Body of pancreas (tissue), 4 donors: ENCODE measurements around the gene KCNAB1. TPM values are rescaled to one million over a fixed set of nuclear protein-coding genes. Genes with fewer than 3 reads are reported as not detected.
"Not testable (repeated sequence)": the region's sequence is repeated elsewhere in the genome, so short reads cannot be mapped to it uniquely, and the experiment has no call there.

Source experiments
- ATAC-seq: fragments of 150-250 bp; one replicate; pipeline ENCODE4 v1.9.1; 2016
- DNase-seq, 4 donors: peaks; one replicate each; pipeline ENCODE4 v3.0.0-alpha.2; 2019
- H3K27ac ChIP-seq, 4 donors: fragments of 200-600 bp; sonication (generic); 1 replicate in 3 of 4; 2 replicates in 1 of 4; pipeline versions ENCODE4 v1.5.1 to v1.6.1; 2016 to 2019; ENCODE audit warnings: mild to moderate bottlenecking in 1 of 4, mixed read lengths in 1 of 4, moderate library complexity in 1 of 4
- H3K27me3 ChIP-seq, 2 donors: fragments of 200-600 bp; sonication (generic); one replicate each; pipeline ENCODE4 v1.6.0; 2016; ENCODE audit warnings: mild to moderate bottlenecking in 1 of 2
- H3K36me3 ChIP-seq, 2 donors: fragments of 200-600 bp; sonication (generic); replicated peaks in 1 of 2; 2 replicates each; pipeline ENCODE4 v1.5.1; 2016; ENCODE audit warnings: low read depth in 2 of 2; ENCODE audit not compliant: insufficient read depth in 1 of 2
- H3K4me1 ChIP-seq: fragments of 200-600 bp; sonication (generic); one replicate; pipeline ENCODE4 v1.6.0; 2016
- H3K4me3 ChIP-seq, 2 donors: fragments of 200-600 bp; sonication (generic); 1 replicate in 1 of 2; 2 replicates in 1 of 2; pipeline ENCODE4 v1.5.1; 2016 to 2019
- H3K9me3 ChIP-seq, 3 donors: fragments of 200-600 bp; sonication (generic); 1 replicate in 2 of 3; 2 replicates in 1 of 3; pipeline ENCODE4 v1.5.1; 2016
- CTCF ChIP-seq, 7 experiments: fragments of 450-650 bp in 4 of 7; fragments of 200-600 bp in 3 of 7; sonication (generic) in 3 of 7; IDR thresholded peaks; one replicate each; pipeline ENCODE4 v1.5.1; 2016 to 2019; ENCODE audit warnings: antibody characterized with exemption in 7 of 7
- POLR2A ChIP-seq, 3 donors: fragments of 450-650 bp; IDR thresholded peaks; one replicate each; pipeline ENCODE4 v1.6.1; 2016; ENCODE audit warnings: antibody characterized with exemption in 3 of 3, mild to moderate bottlenecking in 2 of 3
- whole genome bisulfite sequencing, 2 donors: methylation state at CpG; one replicate each; pipeline ENCODE4 v1.1.5; 2017; 5-methylcytosine and 5-hydroxymethylcytosine counted together
- intact Hi-C: fragments of 100-400 bp; cut with DNase I; formaldehyde crosslinking; loops from one replicate; pipeline ENCODE4 v1.15.1; 2023
- total RNA-seq, 2 donors: library from RNA; depleted of rRNA; stranded (reverse); fragments of >200 nt; gene quantifications; one replicate each; pipeline ENCODE4 v1.1.0, GENCODE V29; 2016

KCNAB1 gene
- total RNA-seq, 2 donors from 2014 or later: 5.2 to 5.3 TPM

- intact Hi-C loops: no loop called here
Observed at GRCh38 chr3:156131241-156131640, 10.9 kb downstream of the KCNAB1 start.

GRCh38 chr3:156131799-156132198 lies 11.4 kb downstream of the KCNAB1 start:
- Histone ChIP-seq H3K36me3 (no peaks in the 10 kb centered on the region), H3K4me3 (no peak overlapping the region), H3K27ac (no peak overlapping the region), H3K27me3 (no peaks in the 10 kb centered on the region), H3K9me3 (no peaks in the 10 kb centered on the region), H3K4me1 (no peaks in the 10 kb centered on the region)
- no peak for ATAC-seq
- TF ChIP-seq POLR2A (IDR thresholded peaks at IDR 0.05) (no peak), CTCF (IDR thresholded peaks at IDR 0.05) (no peak)
- no peak for DNase-seq
- intact Hi-C loops: no loop called here

More at GRCh38 chr3:156131241-156131640, 10.9 kb downstream of the KCNAB1 start:
- Histone ChIP-seq H3K27me3 (no peaks in the 10 kb centered on the region), H3K36me3 (no peaks in the 10 kb centered on the region), H3K4me3 (no peak overlapping the region), H3K27ac (no peak overlapping the region), H3K4me1 (no peaks in the 10 kb centered on the region), H3K9me3 (no peaks in the 10 kb centered on the region)
- ATAC-seq (no peak), DNase-seq (no peak)
- TF ChIP-seq CTCF (IDR thresholded peaks at IDR 0.05): no peak
- TF ChIP-seq POLR2A (IDR thresholded peaks at IDR 0.05): no peak
- 54 to 70% methylated on average over 3 of the region's 3 CpGs for whole genome bisulfite sequencing, 2 donors

- no peak for ATAC-seq
- intact Hi-C loops: no loop called here
Observed at GRCh38 chr3:156132313-156132712, 11.9 kb downstream of the KCNAB1 start.

GRCh38 chr3:156133076-156133475 lies 12.7 kb downstream of the KCNAB1 start:
- no peaks in the 10 kb centered on the region for H3K9me3 ChIP-seq
- ATAC-seq (no peak), DNase-seq (no peak)
- no peak overlapping the region for H3K27ac ChIP-seq
- H3K4me1 ChIP-seq: no peaks in the 10 kb centered on the region
- no peaks in the 10 kb centered on the region for H3K27me3 ChIP-seq
- TF ChIP-seq POLR2A (IDR thresholded peaks at IDR 0.05) (no peak), CTCF (IDR thresholded peaks at IDR 0.05) (no peak)
- no peak overlapping the region for H3K4me3 ChIP-seq
- intact Hi-C loops: no loop called here
- H3K36me3 ChIP-seq: no peaks in the 10 kb centered on the region
- WGBS, 2 donors: 45 to 54% methylated on average over 1 of the region's 1 CpG

More at GRCh38 chr3:156132313-156132712, 11.9 kb downstream of the KCNAB1 start:
- no peaks in the 10 kb centered on the region for H3K36me3 ChIP-seq
- no peaks in the 10 kb centered on the region for H3K4me1 ChIP-seq
- H3K27ac ChIP-seq: no peak overlapping the region
- no peak for DNase-seq
- WGBS, 2 donors: 29 to 69% methylated on average over 1 of the region's 1 CpG
- no peaks in the 10 kb centered on the region for H3K27me3 ChIP-seq
- H3K9me3 ChIP-seq: no peaks in the 10 kb centered on the region
- TF ChIP-seq POLR2A (IDR thresholded peaks at IDR 0.05): no peak
- no peak for TF ChIP-seq CTCF (IDR thresholded peaks at IDR 0.05)
- H3K4me3 ChIP-seq: no peak overlapping the region

GRCh38 chr3:156135921-156136638 lies 15.7 kb downstream of the KCNAB1 start:
- ATAC-seq (no peak), DNase-seq (no peak)
- intact Hi-C loops: no loop called here
- TF ChIP-seq POLR2A (IDR thresholded peaks at IDR 0.05) (no peak), CTCF (IDR thresholded peaks at IDR 0.05) (no peak)
- H3K27ac ChIP-seq: no peak overlapping the region
- no peaks in the 10 kb centered on the region for H3K4me1 ChIP-seq
- H3K27me3 ChIP-seq: no peaks in the 10 kb centered on the region
- H3K4me3 ChIP-seq: no peak overlapping the region
- 76 to 85% methylated on average over 2 of the region's 2 CpGs for WGBS, 2 donors
- H3K9me3 ChIP-seq: no peaks in the 10 kb centered on the region
- no peaks in the 10 kb centered on the region for H3K36me3 ChIP-seq

- ATAC-seq, H3K36me3 ChIP-seq, H3K27ac ChIP-seq, H3K4me3 ChIP-seq, H3K27me3 ChIP-seq, H3K4me1 ChIP-seq, DNase-seq, intact Hi-C loops, H3K9me3 ChIP-seq: not testable (repeated sequence)
- WGBS, 2 donors: 66 to 69% methylated on average over 8 of the region's 8 CpGs
Observed at GRCh38 chr3:156137397-156137796, 17.0 kb downstream of the KCNAB1 start.
